GM06990 (cell line): ENCODE data around the gene SEPTIN2.
A peak's percentile ranks its signal among the peaks of the same experiment; 100 is the strongest.

ENCODE experiments used
- DNase-seq: peaks from one replicate; pipeline ENCODE4 v3.0.0-alpha.2; 2011; ENCODE audit not compliant: insufficient read length; ENCODE audit errors: extremely low read depth
- H3K27me3 ChIP-seq: replicated peaks from 2 replicates; pipeline ENCODE4 v1.6.0; 2011; ENCODE audit warnings: low read length; ENCODE audit not compliant: control insufficient read depth, insufficient read depth
- H3K36me3 ChIP-seq: 2 replicates; pipeline ENCODE4 v1.5.1; 2011; ENCODE audit warnings: low read length; ENCODE audit not compliant: control insufficient read depth, insufficient read depth
- H3K4me3 ChIP-seq: replicated peaks from 2 replicates; pipeline ENCODE4 v1.5.1; 2011; ENCODE audit warnings: low read depth, mild to moderate bottlenecking, control low read depth, low read length
- TF ChIP-seq, protein P1 (sequence below): IDR thresholded peaks from 2 replicates; pipeline ENCODE4 v1.5.1; 2011; ENCODE audit warnings: low read length, control low read depth, mild to moderate bottlenecking, inconsistent platforms; ENCODE audit not compliant: insufficient read depth, poor library complexity, severe bottlenecking

The SEPTIN2 gene

DNA sequence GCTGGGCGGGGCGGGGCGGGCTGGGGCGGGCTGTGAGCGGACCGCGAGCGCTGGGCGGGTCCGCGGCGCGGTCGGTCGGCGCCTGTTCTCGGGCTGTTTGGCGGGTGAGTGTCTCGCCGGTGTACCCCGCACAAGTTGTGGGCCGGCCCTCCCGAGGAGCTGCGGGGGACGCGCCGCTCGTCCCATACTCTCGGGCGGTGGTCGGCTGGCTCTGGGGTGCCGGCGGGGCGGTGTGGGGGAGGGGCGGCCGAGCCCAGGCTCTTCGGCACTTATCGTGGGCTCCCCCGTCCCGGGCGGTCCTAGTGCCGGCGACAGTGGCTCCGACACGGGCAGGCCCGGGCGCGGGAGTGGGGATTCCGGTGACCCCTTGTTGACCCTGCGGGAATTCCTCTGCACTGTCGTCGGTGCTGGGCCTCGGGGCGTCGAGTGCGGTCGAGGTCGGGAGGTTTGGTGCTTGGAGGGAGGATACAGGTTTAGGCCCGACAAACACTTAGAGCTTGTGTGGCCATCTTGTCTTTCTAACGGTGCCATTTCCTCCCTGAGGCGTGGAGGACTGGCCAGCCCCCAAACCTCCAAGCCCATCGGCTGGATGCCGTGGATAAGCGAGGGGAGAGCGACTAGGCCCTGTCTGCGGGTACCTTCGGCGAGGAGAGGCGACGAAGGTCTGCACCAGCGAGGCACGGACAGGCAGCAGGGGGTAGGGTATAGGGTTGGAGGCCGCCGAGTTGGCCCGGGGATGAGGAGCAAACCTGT is at the start of gene SEPTIN2:
Gene SEPTIN2 (plus strand): TSS at position 47 of the 753 bp plus-strand sequence. CDS start 8,308 bp downstream, outside the sequence.
- peak; percentile 88 for DNase-seq
- Histone ChIP-seq H3K4me3 (peak within 1 kb of the TSS; percentile 99), H3K27me3 (no peaks in the 10 kb centered on the region), H3K36me3 (no peaks in the 10 kb centered on the region; the same call in 1 of the 2 replicates)
- TF ChIP-seq, protein P1, sequence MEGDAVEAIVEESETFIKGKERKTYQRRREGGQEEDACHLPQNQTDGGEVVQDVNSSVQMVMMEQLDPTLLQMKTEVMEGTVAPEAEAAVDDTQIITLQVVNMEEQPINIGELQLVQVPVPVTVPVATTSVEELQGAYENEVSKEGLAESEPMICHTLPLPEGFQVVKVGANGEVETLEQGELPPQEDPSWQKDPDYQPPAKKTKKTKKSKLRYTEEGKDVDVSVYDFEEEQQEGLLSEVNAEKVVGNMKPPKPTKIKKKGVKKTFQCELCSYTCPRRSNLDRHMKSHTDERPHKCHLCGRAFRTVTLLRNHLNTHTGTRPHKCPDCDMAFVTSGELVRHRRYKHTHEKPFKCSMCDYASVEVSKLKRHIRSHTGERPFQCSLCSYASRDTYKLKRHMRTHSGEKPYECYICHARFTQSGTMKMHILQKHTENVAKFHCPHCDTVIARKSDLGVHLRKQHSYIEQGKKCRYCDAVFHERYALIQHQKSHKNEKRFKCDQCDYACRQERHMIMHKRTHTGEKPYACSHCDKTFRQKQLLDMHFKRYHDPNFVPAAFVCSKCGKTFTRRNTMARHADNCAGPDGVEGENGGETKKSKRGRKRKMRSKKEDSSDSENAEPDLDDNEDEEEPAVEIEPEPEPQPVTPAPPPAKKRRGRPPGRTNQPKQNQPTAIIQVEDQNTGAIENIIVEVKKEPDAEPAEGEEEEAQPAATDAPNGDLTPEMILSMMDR, result no peak

DNA sequence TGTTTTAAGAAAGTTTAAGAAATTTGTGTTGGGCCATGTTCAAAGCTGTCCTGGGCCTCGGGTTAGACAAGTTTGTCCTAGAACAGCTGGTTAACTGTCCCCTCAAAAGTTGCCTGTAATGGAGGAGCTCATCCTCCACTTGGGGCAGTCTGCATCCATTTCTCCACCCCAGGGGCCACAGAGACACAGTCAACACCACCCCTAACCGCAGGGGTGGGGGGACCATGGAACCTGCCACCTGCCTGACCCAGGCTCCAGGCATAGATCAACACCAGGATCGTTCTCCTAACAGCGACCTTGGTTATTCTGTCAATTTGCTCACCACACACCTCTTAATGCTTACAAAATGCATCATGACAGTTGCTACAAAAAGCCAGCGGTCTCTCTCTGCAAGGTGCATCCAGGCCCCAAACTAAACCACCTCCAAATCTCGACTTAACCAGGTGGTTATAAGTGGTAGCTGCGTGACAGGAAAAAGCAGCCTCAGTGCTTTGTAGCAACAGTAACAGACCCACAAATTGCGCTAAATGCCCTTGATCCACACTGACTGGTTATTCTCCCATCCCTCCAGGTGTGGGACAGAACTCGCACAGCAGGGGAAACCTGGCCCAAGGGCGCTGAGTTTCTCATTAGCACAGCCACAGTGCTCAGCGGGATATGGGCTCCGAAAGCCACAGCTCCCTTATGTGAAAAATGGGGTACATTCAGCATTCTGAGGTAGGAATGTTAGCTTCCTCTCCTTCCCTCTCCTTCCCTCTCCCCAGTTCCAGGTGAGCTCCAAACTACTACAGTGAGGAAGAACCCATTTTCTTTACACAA is 48.3 kb upstream of the SEPTIN2 start:
- H3K36me3 ChIP-seq, result peaks cover 40% of the 10 kb centered on the region
- H3K27me3 ChIP-seq, result no peaks in the 10 kb centered on the region
- TF ChIP-seq, protein P1, result peak; percentile 22
- DNase-seq, result no peak
- no peak overlapping the region for H3K4me3 ChIP-seq

DNA sequence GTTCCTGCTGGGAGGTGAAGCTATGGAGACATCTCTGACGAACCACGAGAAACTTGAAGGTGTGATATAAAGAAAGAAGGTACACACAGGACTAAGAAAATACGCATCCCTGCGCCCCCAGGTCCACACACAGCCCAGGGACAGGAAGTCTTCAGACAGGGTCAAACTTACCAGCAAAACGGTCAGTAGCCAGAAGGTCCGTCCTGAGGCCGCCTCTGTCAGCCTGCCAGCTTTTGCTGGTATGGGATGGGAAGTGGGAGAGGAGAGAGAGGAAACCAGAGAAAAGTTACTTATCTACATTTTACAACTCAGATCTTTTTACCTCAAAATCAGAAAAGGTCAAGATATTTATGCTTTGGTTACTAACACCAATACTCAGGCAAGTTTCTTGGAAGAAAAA is 47.4 kb upstream of the SEPTIN2 start:
- no peak overlapping the region for H3K4me3 ChIP-seq
- peaks cover 31% of the 10 kb centered on the region for H3K36me3 ChIP-seq
- DNase-seq, result no peak
- TF ChIP-seq, protein P1, result no peak
- no peaks in the 10 kb centered on the region for H3K27me3 ChIP-seq

DNA sequence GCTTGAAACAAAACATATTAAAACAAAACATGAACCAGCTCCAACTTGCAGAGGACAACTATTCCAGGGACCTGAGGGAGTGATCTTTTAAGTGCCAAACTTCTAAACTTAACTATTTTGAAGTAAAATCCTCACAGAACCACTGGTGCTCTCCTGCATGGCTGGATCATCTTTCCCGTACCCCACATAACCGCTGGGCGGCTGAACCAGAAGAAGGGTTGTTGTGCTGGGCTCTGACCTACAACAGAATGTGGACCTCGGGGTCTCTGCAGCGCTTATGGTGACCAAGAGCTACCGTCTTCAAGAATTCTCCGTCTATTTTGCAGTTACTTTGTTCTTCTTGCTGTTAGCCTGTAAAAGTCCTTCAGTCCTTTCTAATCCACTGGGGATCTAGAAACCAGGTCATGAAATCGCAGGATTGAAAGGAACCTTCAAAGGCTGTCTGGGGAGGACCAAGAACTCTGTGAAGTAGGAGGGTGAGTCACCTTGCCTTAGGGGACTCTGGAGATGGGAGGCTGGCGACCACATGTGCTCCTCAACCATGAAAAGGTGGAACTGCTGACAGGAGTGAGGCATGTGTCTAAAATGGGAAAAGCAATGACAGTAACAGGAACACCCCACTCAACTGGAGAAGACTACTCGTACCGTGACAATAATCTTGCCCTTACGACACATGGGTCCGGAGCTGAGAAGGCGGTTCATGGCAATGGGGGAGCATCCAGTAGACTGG is 46.8 kb upstream of the SEPTIN2 start:
- Histone ChIP-seq H3K36me3 (peaks cover 28% of the 10 kb centered on the region), H3K4me3 (no peak overlapping the region), H3K27me3 (no peaks in the 10 kb centered on the region)
- DNase-seq, result no peak
- TF ChIP-seq, protein P1, result no peak

DNA sequence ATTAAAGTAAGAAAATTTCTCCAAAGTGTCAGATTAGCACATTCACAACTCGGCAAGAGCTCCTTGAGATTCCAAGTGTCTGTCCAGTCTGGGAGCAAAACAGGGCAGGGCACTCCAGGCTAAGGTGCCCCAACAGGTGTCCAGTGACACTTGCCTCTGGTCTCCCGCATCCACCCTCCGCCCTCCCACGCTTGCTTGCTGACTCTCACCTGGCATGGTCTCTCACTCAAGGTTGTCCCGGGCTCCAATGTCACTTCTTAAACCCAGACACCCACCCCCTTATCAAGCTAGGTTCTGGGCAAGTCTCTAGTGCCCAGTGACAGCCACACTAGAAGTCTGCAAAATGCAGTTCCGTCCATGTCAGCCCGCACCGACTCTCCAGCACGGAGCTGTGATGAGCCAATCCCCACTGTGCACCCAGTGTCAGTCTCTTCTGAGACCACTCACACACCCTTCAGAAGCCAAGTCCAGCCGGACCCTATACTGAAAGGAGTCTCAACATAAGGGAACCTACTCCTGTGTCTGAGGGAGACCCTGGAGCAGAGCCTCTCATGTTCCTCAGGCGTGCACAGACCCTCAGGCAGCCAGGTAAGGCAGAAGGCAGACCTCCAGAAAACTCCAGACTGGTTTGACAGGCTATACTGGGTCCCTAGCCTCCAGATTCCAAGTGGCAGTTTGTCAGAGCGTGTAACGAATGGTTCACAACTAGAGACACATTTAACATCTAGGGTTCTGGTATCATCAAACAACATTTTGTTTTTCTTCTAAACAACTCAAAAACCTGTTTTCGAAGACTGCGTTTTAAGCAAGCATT is 45.8 kb upstream of the SEPTIN2 start:
- no peak overlapping the region; the same call in 1 of the 2 replicates for H3K4me3 ChIP-seq
- no peaks in the 10 kb centered on the region for H3K27me3 ChIP-seq
- DNase-seq, result no peak
- peaks cover 22% of the 10 kb centered on the region for H3K36me3 ChIP-seq
- TF ChIP-seq, protein P1, result no peak
